HG03108 (cell line): ENCODE measurements around the gene SERINC3.

ENCODE experiments used
- ATAC-seq: cut with Tn5 transposase; IDR thresholded peaks from one replicate; pipeline ENCODE4 v1.9.1; 2021; ENCODE audit warnings: moderate library complexity; ENCODE audit not compliant: unreplicated experiment

Gene SERINC3

DNA sequence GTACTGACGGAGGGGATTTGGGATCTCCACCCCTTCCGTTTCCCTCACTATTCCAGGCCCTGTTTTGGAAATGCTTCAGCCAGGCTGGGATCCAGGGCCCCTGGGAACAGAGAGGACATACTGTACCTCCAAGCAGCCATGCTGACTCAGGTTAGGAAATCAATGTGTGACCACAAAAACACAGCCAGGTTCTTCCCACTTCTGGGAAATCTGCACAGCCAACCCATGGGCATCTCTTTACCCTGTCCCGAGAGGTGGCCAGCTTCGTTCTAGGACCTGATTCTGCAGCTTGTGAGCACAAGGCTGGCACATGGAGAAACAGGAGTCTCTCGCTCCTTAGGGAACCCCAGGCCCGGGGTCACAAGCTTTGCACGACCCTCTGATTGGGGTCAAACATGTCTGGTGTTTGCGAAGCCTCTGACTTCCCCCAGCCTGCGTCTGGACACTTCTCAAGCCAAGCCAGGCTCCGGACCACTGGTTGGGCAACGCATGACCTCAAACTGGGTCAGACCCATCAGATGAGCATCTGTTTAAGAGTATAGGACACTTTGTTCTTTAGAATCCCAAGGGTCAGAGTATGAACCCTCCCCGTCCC is 54.5 kb downstream of the SERINC3 start:
- ATAC-seq, result no peak

DNA sequence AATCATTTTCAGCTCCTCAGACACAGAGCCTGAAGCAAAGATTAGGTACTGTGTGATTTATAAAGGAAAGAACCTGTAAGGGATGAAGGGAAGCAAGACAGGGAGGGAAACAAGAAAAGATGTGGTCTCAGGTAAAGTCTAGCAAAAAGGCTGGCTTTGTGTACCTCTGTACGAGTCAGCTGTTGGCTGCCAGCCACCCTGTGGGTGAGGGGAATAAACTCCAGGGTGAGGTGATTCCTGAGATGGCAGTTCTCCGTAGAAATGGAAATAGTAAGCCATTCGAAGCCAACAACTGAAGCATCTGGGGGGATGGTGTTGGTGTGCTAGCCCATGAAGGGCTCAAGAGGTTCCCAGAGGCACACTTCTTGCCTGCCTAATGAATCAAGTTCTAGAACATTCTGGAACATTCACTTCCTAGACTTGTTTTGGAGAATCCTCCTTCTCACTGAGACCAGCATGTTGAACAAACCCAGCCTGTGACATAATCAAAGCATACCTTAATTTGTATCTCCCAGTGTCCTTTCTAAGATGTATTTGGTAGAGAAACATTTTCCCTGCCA is 56.8 kb downstream of the SERINC3 start:
- ATAC-seq, result no peak

DNA sequence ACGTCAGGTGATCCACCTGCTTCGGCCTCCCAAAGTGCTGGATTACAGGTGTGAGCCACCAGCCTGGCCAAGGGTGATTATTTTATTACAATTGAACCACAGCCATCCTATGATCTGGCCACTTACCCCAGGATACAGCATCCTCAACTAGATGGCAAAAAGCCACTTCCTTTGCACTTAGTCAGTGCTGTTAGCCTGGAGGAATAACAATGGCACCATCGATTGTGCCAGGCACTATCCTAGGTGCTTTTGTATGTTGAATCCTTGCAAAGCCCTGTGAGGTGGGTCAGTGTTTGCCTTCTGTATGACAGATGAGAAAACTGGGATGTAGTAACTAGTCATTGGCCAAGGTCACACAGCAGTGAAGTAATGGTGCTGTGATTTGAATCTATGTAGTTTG is 57.4 kb downstream of the SERINC3 start:
- ATAC-seq, result no peak

DNA sequence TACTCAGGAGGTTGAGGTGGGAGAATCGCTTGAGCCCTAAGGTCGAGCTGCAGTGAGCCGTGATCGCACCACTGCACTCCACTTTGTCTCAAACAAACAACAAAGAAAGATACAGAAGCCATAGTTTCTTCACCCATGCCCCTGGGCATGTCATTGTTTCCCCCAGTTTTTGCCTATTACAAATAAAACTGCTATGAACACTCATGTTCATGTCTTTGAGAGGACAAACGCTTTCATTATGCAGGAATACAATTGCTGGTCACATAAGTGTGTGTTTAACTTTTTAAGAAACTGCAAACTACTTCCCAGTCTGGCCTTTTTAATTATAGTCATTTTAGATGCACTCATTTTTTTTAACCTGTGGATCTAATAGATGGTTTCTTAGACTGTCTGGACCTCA is 58.4 kb downstream of the SERINC3 start:
- no peak for ATAC-seq

GRCh38 chr20:44461803-44462174 is 60.1 kb downstream of the SERINC3 start:
- no peak for ATAC-seq

- no peak for ATAC-seq
Measured at GRCh38 chr20:44461142-44461802, 60.6 kb downstream of the SERINC3 start.

- no peak for ATAC-seq
Measured at GRCh38 chr20:44460795-44461141, 61.1 kb downstream of the SERINC3 start.

- no peak for ATAC-seq
Measured at GRCh38 chr20:44459271-44459670, 62.6 kb downstream of the SERINC3 start.

GRCh38 chr20:44457016-44457415 is 64.9 kb downstream of the SERINC3 start:
- no peak for ATAC-seq

DNA sequence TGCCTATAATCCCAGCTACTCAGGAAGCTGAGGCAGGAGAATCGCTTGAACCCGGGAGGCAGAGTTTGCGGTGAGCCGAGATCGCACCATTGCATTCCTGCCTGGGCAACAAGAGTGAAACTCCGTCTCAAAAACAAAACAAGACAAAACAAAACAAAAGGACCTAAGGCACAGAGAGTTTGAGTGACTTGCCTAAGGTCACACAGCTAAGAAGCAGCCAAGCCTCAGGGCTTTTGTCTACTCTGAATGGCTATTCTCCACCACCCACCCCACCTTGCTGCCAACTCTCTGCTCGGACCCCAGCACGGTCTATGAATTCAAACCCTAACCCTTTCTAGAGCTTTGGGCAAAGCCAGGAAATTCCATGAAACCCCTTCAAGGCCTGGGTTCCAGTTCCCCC is 65.3 kb downstream of the SERINC3 start:
- ATAC-seq, result no peak

DNA sequence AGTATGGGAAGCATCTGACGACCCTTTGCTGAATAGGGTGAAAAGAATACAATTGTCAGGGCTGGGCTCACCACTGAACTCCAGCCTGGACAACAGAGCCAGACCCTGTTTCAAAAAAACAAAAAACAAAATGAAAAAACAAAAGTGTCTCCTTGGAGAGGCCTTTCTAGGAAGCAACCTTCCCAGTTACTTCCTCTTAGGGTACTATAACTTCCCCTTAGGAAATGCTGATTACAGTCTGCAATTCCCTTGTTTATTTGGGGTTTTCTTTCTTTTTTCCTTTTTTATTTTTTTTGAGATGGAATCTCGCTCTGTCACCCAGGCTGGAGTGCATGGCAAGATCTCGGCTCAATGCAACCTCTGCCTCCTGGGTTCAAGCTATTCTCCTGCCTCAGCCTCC is 66.7 kb downstream of the SERINC3 start:
- ATAC-seq, result no peak

GRCh38 chr20:44454306-44454963 is 67.4 kb downstream of the SERINC3 start:
- no peak for ATAC-seq

GRCh38 chr20:44450903-44451450 is 70.9 kb downstream of the SERINC3 start:
- ATAC-seq, result no peak

GRCh38 chr20:44450281-44450889 is 71.5 kb downstream of the SERINC3 start:
- ATAC-seq, result no peak

DNA sequence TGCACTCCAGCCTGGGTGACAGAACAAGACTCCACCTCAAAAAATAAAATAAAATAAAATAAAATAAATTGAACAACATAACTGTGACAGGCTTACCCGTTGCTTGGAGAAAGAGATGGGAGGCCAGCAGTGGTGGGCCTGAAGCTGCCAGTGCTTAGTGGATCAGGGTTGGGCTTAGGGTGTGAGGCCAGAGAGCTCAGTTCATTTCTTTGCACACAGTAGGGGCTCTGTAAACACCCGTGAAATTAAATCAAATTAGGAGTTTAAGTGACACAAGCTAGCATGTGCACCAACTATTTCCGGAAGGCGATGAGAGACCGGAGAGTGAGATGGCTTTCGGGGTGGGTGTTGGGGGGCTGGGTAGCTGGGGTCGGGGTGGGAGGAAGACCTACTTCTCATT is 72.0 kb downstream of the SERINC3 start:
- ATAC-seq, result no peak

DNA sequence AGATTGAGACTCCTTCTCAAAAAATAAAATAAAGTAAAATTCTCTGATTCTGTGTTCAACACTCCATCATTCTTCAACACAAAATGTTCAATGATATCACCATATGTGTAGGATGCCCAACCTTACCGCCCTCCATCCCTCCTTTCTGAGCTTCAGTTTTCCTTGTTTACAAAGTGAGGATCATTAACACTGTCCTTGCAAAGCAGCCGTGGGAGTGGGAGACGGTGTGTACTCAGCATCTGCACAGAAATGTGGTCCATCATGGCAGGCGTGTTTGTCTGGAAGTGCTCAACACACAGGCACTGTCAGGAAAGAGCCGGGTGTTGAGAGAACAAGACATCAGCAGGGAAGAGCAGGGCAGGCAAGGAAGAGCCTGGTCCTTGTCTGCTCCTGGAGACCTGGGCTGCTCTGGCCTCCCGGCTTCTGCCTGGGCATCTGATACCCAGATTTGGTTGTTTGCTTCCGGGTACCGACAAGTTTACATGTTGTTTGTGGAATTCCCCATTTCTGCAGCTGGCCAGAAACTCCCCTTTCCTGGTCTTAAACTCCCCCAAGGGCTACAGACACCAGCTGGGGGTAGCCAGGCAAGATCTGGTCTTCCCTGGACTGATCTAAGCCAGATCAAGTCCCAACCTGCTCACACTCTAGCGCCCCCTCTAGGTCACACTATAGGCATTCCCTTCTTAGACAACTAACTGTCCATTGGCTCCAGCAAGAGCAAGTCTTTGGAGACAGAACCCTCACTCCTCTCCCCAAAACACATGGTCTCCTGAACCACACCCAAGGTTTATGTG is 72.9 kb downstream of the SERINC3 start:
- ATAC-seq, result no peak

DNA sequence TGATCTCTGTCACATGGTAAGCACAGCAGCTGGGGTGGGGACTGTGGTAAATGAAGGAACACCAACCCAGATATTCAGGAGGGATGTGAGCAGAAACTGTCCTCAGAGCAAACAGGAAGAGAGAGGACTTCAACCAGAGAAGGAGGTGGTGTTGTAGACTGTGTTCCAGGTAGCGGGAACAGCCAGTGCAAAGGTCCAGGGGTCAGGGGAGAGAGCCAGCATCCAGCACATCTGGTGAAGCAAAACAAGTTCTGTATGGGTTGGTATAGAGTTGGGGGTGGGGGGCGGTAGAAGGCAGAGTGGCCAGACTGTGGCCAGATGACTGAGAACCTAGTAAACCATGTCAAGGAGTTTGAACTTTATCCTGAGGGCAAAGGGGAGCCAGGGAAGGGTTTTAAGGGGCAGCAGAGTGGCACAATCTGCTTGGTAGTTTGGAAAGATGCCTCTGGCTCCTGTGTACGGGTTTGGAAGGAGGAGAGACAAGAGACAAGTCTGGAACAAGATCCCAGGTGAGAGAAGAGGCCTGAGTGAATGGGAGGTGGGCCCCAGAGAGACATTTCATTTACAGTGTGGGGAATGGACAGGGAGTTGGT is 73.9 kb downstream of the SERINC3 start:
- ATAC-seq, result no peak
